ENCODE data around the gene AMIGO3.

AMIGO3 gene

DNA sequence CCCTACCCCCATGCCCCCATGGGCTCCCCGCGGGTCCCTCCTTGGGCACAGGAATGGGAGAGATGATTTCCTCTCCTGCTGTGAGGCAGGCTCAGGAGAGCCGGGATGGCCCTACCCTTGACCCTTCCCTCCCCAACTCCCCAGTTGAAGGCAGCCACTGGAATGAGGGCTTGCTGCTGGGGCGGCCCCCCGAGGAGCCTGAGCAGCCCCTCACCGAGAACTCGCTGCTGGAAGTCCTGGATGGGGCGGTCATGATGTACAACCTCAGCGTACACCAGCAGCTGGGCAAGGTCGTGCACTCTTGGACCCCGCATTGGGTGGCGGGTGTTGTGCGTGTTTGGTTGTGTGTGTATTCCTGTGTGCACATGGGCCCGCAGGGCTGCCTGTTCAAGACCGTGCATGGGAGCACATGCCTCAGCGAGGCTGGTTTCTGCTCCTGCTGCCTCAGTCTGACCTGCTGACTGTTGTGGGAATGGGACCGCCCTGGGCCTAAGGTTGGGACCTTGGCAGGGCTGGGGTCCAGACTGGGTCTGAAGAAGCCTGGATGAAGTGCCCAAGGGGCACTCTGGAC, 14.0 kb downstream of the AMIGO3 start:
- CTCF ChIA-PET, result no interaction called here

DNA sequence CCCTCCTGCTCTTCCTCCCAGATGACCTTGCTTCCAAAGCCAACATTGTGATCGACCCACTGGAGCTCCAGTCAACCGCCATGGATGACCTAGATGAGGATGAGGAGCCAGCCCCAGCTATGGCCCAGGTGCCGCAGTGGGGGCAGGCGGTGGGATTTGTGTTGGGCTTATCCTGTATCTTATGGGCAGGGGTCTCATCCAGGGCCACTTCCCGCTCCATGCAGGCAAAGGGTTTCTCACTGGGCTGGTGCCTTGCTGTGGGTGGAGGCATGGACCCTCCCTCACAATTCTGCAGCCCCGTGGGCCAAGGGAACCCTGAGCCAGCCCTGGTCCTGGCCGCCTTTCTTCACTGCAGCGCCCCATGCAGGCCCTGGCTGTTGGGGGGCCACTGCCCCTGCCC, 14.9 kb downstream of the AMIGO3 start:
- no peak for DNase-seq (ENCODE audit: low spot score)
- CTCF ChIA-PET, result no interaction called here
- peak overlapping the region; percentile 10; the same call in 1 of the 2 replicates for H3K27ac ChIP-seq
- TF ChIP-seq, protein P1, sequence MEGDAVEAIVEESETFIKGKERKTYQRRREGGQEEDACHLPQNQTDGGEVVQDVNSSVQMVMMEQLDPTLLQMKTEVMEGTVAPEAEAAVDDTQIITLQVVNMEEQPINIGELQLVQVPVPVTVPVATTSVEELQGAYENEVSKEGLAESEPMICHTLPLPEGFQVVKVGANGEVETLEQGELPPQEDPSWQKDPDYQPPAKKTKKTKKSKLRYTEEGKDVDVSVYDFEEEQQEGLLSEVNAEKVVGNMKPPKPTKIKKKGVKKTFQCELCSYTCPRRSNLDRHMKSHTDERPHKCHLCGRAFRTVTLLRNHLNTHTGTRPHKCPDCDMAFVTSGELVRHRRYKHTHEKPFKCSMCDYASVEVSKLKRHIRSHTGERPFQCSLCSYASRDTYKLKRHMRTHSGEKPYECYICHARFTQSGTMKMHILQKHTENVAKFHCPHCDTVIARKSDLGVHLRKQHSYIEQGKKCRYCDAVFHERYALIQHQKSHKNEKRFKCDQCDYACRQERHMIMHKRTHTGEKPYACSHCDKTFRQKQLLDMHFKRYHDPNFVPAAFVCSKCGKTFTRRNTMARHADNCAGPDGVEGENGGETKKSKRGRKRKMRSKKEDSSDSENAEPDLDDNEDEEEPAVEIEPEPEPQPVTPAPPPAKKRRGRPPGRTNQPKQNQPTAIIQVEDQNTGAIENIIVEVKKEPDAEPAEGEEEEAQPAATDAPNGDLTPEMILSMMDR (conservative IDR thresholded peaks at IDR 0.05; ENCODE audit: low read depth), result no peak
- POLR2A ChIA-PET (ENCODE audit: low non-redundant PET), result no interaction called here

More for the DNA sequence above, 14.0 kb downstream of the AMIGO3 start:
- no peak for DNase-seq (ENCODE audit: low spot score)
- no peak overlapping the region; the same call in 1 of the 2 replicates for H3K27ac ChIP-seq
- TF ChIP-seq, protein P1 (conservative IDR thresholded peaks at IDR 0.05; ENCODE audit: low read depth), result no peak
- POLR2A ChIA-PET (ENCODE audit: low non-redundant PET), result no interaction called here

DNA sequence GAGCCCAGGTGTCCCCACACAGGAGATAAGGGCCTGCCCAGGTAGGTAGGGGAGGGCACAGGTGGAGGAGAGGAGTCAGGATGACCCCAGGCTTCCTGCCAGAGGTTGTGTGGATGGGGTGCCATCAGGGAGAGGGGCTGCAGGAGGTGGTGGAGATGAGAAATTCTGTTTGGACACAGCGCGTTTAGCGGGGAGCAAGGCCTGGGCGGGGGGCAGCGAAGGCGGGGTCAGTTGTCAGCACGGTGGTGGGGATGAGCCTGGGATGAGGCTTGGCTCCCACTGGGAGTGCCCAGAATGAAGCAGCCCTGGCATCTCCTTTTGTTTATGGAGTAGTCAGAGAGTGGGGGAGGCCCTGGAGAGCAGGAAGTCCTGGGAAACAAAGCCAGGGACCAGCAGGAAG, 15.5 kb downstream of the AMIGO3 start:
- peak overlapping the region; percentile 10; the same call in 1 of the 2 replicates for H3K27ac ChIP-seq
- CTCF ChIA-PET, result interaction anchor here (0.6 to 0.9 kb wide), 3 partner anchors 94 to 202 kb away, joined by 3 to 4 read pairs (median 3); no protein-coding TSS in a partner anchor
- POLR2A ChIA-PET (ENCODE audit: low non-redundant PET), result no interaction called here
- TF ChIP-seq, protein P1 (conservative IDR thresholded peaks at IDR 0.05; ENCODE audit: low read depth), result no peak
- no peak for DNase-seq (ENCODE audit: low spot score)

DNA sequence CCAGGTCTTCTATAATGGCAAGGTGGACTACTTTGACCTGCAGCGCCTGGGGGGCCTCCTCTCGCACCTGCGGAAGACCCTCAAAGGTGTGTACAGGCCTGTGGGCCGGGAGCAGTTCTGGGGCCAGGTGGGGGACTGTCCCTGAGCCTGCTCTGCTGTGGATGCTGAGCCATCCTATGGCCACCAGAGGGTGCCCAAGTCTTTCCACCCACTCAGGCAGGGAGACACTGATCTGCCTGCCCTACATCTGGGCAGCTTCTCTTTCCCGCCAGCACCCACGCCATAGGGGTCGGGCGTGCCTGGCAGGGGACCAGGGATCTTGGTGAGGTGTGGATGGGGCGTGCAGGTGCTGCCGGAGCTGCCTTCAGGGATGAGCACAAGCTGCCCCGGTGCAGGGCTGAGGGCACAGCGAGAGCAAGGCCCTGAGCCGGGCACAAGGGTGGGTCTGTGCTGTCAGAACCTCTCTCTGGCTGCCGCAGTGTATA, 16.0 kb downstream of the AMIGO3 start:
- DNase-seq (ENCODE audit: low spot score), result peak; percentile 58
- TF ChIP-seq, protein P1 (conservative IDR thresholded peaks at IDR 0.05; ENCODE audit: low read depth), result peak; percentile 84
- POLR2A ChIA-PET (ENCODE audit: low non-redundant PET), result no interaction called here
- H3K27ac ChIP-seq, result peak overlapping the region; percentile 10; the same call in 1 of the 2 replicates
- CTCF ChIA-PET, result interaction anchor here (0.6 to 0.9 kb wide), 3 partner anchors 95 to 202 kb away, joined by 3 to 4 read pairs (median 3); no protein-coding TSS in a partner anchor

DNA sequence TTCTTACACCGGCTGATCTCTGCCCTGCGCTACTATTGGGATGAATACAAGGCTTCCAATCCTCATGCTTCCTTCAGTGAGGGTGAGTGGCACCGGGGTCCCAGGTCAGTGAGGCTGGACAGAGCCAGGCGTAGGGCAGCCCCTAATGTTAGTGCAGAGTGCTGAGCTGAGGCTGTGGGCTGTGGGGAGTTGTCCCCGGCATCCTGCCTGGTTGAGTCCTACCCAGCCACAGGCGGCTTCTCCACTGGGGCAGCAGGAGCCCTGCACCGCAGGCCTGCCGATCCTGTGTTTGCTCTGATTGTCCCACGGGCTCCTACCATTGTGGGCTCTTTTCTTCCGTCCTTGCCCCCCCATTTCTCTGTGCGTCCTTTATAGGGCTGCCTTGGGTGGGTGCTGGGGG, 16.8 kb downstream of the AMIGO3 start:
- TF ChIP-seq, protein P1 (conservative IDR thresholded peaks at IDR 0.05; ENCODE audit: low read depth), result no peak
- DNase-seq (ENCODE audit: low spot score), result no peak
- ChIA-PET POLR2A (ENCODE audit: low non-redundant PET) (no interaction called here), CTCF (no interaction called here)
- peak overlapping the region; percentile 2; the same call in 1 of the 2 replicates for H3K27ac ChIP-seq

DNA sequence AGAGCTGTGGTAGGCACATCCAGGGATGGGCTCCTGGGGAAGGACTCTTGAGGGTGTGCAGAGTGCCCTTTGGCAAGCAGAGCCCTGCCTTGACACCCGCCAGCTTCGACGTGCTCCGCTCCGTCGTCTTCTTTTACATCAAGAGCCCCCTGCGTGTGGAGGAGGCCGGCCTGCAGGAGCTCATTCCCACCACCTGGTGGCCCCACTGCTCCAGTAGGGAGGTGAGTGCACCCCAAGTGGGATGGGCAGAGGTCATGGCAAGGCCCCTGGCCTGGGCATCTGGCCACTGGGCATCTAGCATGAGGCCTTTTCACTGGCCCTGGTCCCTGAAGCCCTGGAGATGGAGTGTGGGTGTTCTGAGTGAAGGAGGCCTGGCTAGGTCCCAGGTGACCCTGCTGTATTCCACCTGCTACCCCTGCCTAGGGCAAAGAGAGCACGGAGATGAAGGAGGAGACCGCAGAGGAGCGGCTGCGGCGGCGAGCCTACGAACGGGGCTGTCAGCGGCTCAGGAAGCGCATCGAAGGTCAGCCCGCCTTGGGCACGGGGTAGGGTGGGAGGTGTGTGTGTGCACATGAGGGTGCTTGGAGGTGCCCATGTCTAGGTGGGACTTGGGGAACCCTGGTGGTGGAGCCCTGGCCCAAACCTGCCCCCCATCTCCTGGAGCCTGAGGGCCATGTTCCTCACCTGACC, 18.0 kb downstream of the AMIGO3 start:
- TF ChIP-seq, protein P1 (conservative IDR thresholded peaks at IDR 0.05; ENCODE audit: low read depth), result peak; percentile 43
- peak overlapping the region; percentile 2; the same call in 1 of the 2 replicates for H3K27ac ChIP-seq
- ChIA-PET CTCF (interaction anchor here (0.6 to 0.7 kb wide), 3 partner anchors 122 to 187 kb away, joined by 3 read pairs; no protein-coding TSS in a partner anchor), POLR2A (ENCODE audit: low non-redundant PET) (no interaction called here)
- no peak for DNase-seq (ENCODE audit: low spot score)

Measured in RWPE1 (cell line).